Jurkat, Clone E6-1 (cell line): Measurements from ENCODE around the gene FAM78B.

Source experiments
- DNase-seq: peaks from one replicate; pipeline ENCODE4 v3.0.0-alpha.2; 2011; ENCODE audit warnings: low read depth, low spot score
- H3K4me3 ChIP-seq: 2 replicates; pipeline ENCODE4 v1.5.1; 2011; ENCODE audit warnings: mild to moderate bottlenecking, low read length, control low read depth, moderate library complexity

Gene FAM78B

DNA sequence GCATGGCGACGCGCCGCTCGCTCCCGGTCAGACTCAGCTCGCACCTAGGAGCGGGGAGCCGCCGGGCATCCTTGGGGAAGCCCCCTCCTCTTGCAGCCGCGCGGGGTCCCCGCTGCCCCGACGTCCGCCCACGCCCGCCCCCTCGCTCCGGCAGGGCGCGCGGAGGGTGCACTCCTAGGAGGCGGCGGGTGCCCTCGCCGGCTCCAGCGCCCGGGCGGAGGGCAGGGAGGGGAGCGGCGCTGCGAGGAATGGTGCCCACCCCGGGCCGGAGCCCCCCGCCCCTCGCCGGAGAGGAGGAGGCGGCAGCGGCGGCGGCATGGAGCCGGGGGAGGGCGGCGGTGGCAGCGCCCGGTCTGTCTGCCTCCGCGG lies 488 bp downstream of the FAM78B start:
- H3K4me3 ChIP-seq: peak overlapping the region; percentile 57
- DNase-seq: no peak

DNA sequence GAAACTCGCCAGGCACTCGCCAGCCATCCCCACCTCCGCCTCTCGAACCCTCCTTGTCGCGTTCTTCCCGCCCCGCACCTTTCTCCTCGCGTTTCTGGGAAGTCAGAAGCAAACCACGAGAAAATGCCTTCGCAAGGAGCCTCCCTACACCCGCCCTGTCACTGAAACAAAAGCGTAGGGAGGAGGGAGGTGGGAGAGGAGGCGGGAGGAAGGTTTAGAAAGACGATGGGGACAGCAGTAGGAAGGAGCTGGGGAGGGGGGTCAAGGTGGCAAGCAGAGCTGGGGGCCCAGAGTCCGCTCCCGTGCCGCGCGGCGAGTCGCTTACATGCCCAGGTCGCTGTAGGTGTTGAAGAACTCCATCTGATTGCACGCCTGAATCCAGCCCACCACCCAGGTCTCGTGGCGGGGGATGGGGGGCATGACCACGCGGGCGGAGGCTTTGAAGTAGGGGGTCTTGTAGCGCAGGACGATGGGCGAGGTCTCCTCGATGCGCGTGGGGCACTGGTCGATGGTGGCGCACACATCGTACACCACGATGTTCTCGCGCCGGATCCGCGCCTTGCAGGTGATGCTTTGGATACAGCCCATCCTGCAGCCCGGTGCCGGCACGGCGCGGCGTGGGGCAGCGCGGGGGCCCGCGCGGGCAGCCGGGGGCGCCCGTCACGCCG lies 1.0 kb downstream of the FAM78B start:
- peak overlapping the region; percentile 57 for H3K4me3 ChIP-seq
- DNase-seq: no peak

DNA sequence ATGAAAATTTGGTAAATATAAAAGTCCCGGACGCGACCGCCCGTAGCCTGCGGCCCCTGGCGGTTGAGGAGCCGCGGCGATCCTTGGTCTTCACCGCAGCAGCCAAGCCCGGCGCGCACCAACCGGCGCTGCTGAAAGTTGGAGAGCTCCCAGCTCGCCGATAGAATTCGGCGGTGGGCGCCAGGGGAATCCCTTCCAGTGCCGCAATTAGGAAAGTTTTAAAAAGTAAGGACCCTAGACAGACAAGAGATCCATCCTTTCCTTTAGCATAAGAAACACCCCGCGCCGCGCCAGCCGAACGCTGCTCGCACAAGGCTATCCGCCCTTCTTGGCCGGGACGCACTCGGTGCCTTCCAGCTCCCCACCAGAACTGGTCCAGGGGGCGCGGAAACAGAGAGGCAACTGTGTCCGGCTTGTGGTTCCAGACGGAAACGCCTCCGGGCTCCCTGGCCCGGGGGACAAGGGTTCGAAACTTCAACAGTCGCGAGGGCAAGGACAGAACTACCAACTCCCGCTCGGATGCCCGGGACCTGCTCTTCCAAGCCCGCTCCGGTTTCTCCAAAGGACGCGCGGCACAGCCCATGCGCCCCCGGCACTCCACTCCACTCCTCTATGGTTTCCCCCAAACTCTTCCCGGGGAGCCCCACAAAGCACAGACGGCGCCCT lies 1.7 kb downstream of the FAM78B start:
- peak overlapping the region; percentile 57; the same call in 1 of the 2 replicates for H3K4me3 ChIP-seq
- DNase-seq: no peak

DNA sequence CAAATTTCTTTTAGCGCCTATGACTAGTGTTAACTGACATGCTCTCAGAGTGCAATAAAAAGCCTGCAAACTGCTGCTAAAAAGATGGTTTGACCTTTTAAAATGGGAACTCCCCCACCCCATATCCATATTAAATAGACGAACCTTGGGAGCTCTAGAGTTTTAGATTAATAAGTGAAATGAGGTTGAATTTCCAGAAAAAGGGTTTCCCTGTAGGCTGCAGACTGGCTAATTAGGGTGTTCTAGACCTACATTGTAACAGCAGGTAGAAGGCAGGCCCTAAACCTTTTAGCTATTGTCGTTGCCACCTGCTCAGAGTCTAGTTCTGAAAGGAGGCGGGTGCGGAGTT lies 2.2 kb downstream of the FAM78B start:
- H3K4me3 ChIP-seq: no peak overlapping the region
- DNase-seq: no peak

DNA sequence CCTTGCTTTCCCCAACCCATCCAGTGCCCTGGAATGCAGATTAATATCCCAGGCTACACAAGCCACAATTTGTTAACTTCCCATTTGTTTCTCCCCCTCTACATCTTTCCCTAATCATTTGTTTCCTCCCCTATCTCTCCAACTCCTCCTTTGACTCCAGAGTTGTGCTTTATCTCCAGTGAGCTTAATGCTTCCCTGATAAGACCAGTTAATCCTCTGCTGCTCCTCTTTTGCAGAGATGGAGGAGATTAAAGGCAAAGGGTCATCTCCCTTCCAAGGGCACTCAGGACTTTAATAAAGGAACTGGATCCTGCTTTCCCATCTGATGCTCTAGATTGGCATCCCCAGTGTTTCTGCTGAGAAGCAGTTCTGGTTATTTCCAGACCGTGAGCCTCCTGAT lies 7.1 kb downstream of the FAM78B start:
- no peak for DNase-seq
- no peak overlapping the region for H3K4me3 ChIP-seq

DNA sequence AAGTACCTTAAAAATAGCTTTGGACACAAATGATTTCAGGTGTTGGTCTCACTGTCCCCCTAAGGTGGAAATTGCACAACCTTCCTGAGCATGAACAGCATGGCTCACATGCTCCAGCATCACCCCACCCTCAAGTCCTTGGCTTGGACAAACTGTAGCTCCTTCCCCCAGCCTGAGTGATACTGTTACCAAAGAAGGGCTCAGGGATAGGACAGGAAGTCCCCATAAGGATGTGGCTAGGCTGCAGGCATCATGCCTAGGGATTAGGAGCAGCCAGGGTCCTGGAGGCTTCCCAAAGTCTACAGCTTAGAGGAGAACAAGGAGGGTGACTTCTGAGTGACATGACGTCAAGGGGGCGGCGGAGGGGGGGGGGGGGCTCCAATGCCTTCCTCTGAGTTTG lies 10.1 kb downstream of the FAM78B start:
- DNase-seq: no peak
- no peak overlapping the region for H3K4me3 ChIP-seq

DNA sequence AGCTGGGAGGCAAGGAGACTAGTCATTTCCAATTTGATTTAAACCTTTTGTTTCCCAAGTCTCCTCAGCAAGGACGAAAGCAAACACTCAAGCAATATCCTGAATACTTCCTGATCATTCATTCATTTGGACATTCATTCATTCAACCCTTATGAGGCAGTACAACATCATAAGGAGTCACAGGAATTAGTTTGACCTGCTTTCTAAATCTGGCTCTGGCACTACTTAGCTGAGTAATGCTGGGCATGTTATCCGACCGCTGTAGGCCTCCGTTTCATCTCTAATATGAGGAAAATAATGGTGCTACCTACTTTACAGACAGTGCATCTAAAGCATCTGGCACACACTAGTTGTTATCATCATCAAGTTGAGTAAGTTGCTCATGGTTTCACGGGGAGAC lies 11.7 kb downstream of the FAM78B start:
- no peak overlapping the region for H3K4me3 ChIP-seq
- DNase-seq: no peak

DNA sequence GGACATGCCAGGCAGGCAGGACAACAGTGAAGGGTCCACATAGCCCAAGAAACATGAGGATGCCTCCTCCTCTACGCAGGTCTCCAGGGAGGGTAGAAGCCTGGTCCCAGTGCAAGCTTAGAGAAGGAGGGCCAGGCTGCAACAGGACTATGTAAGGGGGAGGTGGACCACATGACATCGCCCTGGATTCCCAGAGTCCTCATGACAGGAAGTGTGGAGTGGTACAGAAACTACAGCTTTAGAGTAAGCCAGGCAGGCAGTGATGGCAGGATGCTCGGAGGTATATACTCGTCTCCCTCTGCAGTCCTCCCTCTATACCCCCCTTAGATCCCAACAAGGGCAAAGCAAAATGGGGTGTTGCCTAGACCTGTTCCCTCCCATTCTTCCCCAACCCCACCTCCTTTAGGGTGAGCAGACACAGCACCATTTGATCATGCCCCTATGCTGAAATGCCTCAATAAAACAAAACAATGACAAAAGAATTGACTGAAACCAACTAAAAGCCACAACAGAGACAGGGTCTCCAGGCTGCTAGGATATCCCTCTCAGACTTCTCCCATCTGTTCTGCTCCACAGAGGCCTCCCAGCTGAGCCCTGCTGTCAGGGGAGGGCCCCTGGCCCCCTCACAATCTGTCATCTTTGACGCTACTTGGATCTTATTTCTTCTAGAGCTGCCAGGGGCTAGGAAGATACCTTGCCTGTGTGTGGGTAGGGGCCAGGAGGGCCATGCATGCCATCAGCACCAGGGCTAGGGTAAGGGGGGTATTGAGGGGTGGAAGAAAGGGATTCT lies 13.1 kb downstream of the FAM78B start:
- no peak for DNase-seq
- no peak overlapping the region for H3K4me3 ChIP-seq

DNA sequence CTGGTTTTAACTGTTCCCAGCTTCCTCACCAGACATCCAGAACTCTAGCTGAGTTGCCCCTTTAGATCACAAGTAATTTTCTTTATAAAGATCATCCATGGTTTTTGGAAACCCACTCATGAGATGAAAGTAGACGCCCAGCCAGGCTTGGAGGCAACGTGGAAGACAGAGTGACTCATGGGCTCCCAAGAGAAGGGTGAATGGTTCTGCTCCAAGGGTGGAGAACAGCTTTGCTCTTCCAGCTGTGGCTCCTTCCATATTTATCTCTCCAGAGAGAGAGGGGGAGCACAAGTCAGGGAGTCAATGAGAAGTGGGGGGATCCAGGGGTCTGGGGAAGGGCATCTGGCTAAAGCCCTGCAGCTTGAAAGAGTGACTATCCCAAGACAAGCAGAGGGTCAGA lies 13.8 kb downstream of the FAM78B start:
- DNase-seq: no peak

DNA sequence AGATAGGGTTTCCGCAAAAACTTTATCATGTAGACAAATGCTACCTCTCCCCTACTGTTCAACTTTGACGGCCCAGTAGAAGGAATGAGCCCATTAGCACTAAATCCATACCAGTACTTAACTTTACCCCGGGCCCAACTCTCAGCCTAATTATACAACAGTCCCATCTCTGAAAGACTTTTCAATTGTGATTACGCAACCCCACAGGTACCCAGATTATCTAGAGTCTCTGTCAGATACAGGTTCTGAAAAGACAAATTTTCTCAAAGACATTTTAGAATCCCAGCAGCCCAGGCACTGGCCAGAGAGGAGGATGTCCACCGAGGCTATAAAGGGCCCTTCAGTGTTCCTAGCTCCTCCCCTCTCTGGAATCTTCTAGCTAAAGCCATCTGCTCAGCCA lies 15.0 kb downstream of the FAM78B start:
- DNase-seq: no peak

More for the DNA sequence above, 13.8 kb downstream of the FAM78B start:
- no peak overlapping the region for H3K4me3 ChIP-seq

DNA sequence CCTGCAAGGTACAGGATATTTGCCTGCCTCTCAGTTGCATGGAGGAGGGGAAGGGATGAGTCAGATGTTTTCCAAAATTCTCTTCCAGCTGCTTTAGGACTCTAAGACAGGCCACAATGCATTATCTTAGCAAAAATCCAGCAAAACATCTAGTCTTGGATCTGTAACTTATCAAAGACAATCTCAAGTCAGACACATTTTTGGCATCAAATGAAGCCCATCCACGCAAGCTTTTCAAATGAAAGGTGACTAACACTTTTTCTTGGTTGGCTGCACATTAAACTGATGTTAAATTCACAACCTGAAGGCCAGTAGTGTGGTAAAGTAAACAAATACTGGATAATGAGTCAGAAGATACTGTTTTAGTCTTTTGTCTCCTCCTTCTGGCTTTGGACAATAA lies 21.3 kb downstream of the FAM78B start:
- no peak overlapping the region for H3K4me3 ChIP-seq
- DNase-seq: no peak

More for the DNA sequence above, 15.0 kb downstream of the FAM78B start:
- H3K4me3 ChIP-seq: no peak overlapping the region

DNA sequence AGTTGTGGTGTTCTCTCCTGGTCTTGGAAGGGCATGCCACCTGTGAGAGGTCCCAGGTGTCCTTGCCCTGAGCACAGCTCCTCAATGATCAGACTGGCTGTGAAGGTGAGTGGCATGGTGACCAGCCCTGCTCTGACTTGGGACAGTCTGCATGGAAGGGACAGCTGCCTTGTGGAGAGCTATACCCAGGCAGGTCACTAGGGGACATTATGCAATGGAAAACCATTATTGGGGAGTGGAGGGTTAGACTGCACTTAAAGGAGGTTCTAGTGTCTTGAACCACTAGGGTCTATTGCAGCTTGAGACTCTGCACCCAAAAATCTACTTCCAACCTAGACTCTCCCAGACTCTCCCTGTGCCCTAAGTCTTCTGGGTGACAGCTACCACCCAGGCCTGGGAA lies 24.8 kb downstream of the FAM78B start:
- DNase-seq: no peak
- no peak overlapping the region for H3K4me3 ChIP-seq

DNA sequence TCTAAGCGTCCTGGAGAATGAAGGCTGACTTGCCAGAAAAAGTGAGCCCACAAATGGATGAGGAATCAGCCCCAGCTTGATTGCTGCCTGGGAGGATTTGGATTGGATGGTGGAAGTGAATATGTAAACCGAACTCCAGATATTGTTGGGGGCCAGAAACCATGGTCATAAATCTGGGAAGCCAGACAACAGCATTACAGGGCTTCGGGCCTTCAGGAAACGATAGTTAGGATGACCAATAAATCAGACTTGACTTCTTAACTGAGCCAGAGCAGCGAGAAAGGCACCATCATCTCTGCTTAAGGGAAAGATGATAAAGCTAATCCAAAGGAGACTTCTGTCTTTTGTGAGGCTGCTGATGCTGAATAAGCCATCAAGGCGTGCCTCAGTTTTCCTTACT lies 26.6 kb downstream of the FAM78B start:
- H3K4me3 ChIP-seq: no peak overlapping the region
- no peak for DNase-seq

DNA sequence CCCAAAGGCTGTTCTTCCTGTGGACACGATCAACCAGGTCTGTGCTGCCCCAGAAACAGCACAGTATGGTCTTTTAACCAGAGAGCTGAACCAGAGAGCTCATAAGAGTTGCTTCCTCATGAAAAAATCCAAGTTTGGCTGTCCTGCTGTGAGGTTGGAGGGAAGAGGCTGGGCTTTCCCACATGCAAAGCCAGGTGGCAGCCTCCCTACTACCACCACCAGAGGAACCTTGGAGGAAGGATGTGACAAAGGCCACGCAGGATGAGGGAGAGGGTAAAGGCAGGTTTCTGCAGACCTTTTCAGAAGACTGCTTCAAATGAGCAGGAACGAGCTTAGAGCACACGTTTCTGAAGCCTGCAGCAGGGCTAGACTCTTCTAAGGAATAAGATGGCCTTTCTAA lies 27.1 kb downstream of the FAM78B start:
- DNase-seq: no peak
- no peak overlapping the region for H3K4me3 ChIP-seq

DNA sequence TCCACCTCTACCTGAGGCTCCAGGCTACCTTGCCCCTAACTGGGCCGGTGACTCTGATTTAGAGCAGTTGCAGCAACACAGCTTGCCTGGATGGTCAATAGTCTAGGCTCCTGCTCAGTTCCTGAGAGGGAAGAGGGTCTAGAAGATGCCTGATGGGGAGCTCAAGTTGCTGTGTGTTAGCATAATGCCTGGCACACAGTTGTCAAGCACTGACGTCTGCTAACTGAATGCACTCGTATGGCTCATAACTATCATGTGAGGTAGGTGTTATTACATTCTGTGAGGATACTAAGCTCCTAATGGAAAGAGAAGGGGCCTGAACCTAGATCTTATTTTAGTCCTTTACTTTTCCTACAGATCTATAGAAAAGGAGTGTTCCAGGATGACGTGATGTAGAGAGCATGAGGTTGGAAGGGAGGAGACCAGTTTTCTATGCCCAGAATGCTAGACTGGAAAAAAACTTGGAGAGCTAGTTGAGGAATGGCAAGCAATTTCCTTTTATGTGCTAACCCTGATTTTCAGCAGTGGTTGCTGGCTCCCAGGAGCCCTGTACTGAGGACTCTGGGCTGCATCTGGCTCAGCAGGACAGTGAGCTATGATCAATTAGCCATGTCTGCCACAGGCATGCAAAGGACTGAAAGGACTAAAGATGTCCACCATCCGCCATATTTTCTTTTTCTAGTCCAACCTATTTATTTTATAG lies 30.0 kb downstream of the FAM78B start:
- no peak overlapping the region for H3K4me3 ChIP-seq
- DNase-seq: no peak

DNA sequence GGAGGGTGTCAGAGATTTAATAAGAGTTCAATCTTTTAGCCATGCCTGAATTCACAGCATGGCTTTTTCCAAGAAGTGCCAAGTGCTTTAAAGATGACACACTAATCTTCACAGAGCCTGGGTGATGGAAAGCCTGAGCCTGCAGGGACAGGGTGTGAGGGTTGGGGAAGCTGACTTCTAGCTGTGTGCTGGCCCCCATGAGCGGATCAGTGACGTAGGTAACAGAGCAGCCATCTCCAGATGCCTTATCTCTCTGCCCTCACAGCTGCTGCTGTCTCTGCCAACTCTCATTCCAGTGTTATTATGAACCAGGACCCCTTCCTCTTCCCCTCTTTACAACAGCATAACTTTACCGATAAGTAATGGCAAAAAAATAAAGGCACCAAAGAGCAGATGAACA lies 30.6 kb downstream of the FAM78B start:
- no peak overlapping the region for H3K4me3 ChIP-seq
- DNase-seq: no peak

DNA sequence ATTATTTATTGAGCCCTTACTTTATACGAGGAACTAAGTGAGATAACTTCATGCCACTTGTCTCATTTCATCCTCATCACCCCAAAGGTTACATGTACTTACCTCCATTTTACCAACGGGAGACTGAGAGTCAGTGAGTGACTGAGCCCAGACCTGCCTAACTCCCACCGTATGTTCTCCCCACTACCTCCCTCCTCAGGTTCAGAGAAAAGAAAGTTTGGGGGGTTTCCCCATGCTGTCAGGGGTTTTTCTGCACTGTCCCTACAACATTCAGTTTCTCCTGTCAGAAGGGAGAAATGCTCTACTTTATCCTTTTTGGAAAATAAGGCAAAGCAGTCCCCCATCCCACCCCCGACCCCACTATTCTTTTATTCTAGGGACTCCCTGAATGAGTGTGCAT lies 32.9 kb downstream of the FAM78B start:
- no peak overlapping the region for H3K4me3 ChIP-seq
- DNase-seq: no peak

DNA sequence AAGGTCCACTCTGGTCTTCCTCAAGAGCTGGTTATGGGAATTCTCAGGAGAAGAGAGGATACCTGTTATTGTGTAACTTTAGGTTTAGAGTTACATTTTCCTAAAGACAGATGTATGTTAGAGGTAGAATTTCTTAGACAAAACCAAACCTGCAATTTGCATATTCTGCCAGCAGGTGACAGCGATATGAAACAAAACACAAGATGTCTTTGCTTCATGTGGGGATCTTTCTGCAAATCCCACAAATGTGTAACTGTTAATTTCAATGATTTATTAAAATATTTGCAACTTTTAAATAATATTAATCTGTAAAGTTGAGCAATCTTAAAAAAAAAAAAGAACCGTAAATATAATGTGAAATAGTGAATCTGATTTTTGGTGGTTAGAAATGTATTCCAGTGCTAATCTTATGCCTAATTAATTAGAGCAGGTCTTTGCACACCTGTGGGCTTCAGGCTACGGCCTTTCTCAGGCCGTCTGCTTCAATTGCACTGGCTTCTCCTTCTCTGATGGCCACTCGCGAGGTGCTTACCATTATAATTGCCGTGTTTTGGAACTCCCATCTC lies 33.4 kb downstream of the FAM78B start:
- DNase-seq: no peak

DNA sequence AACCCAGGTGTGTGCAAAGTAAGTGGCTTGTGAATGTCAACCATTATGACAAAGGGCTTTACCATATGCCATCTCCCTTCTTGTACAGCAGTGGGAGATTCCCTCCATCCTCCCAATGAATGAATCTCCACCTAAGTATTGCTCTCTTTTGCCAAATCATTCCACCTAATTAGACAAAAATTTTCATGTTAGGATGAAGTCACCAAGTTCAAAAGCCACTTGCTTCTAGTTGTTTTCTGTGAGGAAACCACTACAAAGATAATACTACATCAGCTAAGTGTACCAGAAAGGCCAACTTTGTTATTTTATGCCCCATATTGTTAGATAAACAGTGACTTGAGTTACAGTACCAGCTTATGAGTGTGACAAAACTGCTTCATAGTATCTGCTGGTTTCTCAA lies 34.3 kb downstream of the FAM78B start:
- no peak overlapping the region for H3K4me3 ChIP-seq
- DNase-seq: no peak

More for the DNA sequence above, 33.4 kb downstream of the FAM78B start:
- no peak overlapping the region for H3K4me3 ChIP-seq

DNA sequence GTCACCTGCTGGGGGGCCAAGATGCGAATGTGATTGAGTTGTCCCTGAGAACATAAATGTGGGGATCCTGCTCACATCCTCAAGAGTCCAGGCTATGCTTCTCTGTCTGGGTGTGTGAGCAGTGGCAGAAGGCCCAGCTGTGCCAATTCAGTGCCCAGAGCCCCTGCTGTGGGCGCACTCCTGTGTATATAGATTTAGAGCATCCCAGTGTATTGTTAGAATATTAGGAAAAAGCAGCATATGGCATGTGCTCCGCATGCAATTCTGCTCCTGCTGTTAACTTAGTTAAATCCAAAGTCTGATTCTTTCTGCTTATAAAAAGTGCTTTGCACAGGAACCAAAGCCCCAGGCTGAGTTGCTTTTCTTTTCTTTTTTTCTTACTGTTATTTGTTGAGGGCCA lies 37.8 kb downstream of the FAM78B start:
- no peak for DNase-seq
- H3K4me3 ChIP-seq: no peak overlapping the region
